ENCODE measurements around the gene ZBTB34.

GRCh38 chr9:126819482-126819881, 41.0 kb upstream of the ZBTB34 start:
- TF ChIP-seq CTCF (IDR thresholded peaks at IDR 0.05), result no peak
- TF ChIP-seq EZH2 (IDR thresholded peaks at IDR 0.05), result no peak
- no peak for TF ChIP-seq EZH2phosphoT487 (IDR thresholded peaks at IDR 0.05)

All from neural progenitor cell (in vitro differentiated cells).